ENCODE measurements around the gene NTRK3.

NTRK3 gene

DNA sequence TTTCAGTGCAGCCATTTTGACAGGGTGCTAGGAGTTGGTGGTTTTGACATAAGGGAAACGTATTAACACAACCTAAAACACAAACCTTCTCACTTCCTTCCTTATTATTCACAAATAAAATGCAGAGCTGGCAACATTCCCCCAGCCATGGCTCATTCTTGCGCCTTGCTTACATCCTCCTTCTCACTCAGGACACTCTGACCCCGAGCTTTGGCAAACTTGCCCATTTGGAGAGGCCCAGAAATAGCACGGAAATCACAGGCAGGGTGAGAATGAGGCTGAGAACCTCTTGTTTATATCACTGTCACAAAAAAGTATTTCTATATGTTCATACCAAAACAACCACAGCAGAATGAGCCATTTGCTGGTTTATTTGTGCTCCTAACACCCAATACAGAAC is 244.3 kb downstream of the NTRK3 start:
- TF ChIP-seq ZNF70 (CRISPR knock-in tag; IDR thresholded peaks at IDR 0.05) (no peak), CREB5 (CRISPR knock-in tag; IDR thresholded peaks at IDR 0.05; ENCODE audit: low read depth) (no peak), TCF4 (CRISPR knock-in tag; IDR thresholded peaks at IDR 0.05; ENCODE audit: borderline replicate concordance) (no peak), OSR1 (CRISPR knock-in tag; IDR thresholded peaks at IDR 0.05) (no peak), ZFP30 (CRISPR knock-in tag; IDR thresholded peaks at IDR 0.05) (no peak), ARNTL (CRISPR knock-in tag; IDR thresholded peaks at IDR 0.05; ENCODE audit: borderline replicate concordance, low read depth) (no peak)
- no peak for ATAC-seq

DNA sequence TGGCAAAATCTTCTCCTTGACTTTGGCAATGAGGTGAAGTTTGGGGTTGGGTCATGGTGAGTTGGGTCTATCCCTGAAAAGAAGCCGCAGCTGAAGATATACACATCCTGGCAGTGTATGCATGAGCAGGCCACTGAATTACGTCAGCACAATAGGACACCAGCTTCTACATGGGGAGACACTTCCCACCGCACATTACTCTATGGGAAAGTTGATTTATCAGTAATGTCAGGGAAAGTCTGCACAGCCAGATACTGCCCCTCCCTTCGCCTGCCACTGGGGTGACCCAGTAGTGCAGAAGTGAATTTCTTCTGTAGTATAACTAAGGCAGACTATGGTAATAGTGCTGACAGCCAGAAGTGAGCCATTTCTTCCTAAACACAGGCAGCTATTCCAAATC is 245.0 kb downstream of the NTRK3 start:
- ATAC-seq: no peak
- TF ChIP-seq, protein P1, sequence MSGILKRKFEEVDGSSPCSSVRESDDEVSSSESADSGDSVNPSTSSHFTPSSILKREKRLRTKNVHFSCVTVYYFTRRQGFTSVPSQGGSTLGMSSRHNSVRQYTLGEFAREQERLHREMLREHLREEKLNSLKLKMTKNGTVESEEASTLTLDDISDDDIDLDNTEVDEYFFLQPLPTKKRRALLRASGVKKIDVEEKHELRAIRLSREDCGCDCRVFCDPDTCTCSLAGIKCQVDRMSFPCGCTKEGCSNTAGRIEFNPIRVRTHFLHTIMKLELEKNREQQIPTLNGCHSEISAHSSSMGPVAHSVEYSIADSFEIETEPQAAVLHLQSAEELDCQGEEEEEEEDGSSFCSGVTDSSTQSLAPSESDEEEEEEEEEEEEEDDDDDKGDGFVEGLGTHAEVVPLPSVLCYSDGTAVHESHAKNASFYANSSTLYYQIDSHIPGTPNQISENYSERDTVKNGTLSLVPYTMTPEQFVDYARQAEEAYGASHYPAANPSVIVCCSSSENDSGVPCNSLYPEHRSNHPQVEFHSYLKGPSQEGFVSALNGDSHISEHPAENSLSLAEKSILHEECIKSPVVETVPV (CRISPR knock-in tag; IDR thresholded peaks at IDR 0.05): no peak
- TF ChIP-seq SNAI2 (CRISPR knock-in tag; IDR thresholded peaks at IDR 0.05): no peak
- TF ChIP-seq, protein P2, sequence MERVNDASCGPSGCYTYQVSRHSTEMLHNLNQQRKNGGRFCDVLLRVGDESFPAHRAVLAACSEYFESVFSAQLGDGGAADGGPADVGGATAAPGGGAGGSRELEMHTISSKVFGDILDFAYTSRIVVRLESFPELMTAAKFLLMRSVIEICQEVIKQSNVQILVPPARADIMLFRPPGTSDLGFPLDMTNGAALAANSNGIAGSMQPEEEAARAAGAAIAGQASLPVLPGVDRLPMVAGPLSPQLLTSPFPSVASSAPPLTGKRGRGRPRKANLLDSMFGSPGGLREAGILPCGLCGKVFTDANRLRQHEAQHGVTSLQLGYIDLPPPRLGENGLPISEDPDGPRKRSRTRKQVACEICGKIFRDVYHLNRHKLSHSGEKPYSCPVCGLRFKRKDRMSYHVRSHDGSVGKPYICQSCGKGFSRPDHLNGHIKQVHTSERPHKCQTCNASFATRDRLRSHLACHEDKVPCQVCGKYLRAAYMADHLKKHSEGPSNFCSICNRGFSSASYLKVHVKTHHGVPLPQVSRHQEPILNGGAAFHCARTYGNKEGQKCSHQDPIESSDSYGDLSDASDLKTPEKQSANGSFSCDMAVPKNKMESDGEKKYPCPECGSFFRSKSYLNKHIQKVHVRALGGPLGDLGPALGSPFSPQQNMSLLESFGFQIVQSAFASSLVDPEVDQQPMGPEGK (CRISPR knock-in tag; IDR thresholded peaks at IDR 0.05; ENCODE audit: borderline replicate concordance): no peak
- TF ChIP-seq ZFP30 (CRISPR knock-in tag; IDR thresholded peaks at IDR 0.05): no peak
- TF ChIP-seq OSR1 (CRISPR knock-in tag; IDR thresholded peaks at IDR 0.05): no peak
- no peak for TF ChIP-seq BACH2 (CRISPR knock-in tag; IDR thresholded peaks at IDR 0.05; ENCODE audit: borderline replicate concordance)
- TF ChIP-seq ARNTL (CRISPR knock-in tag; IDR thresholded peaks at IDR 0.05; ENCODE audit: borderline replicate concordance, low read depth): no peak
- no peak for TF ChIP-seq RARB (CRISPR knock-in tag; IDR thresholded peaks at IDR 0.05)
- no peak for TF ChIP-seq ESRRG (CRISPR knock-in tag; IDR thresholded peaks at IDR 0.05)
- no peak for TF ChIP-seq TOX (CRISPR knock-in tag; IDR thresholded peaks at IDR 0.05; ENCODE audit: borderline replicate concordance)
- TF ChIP-seq ISL1 (CRISPR knock-in tag; IDR thresholded peaks at IDR 0.05): no peak
- TF ChIP-seq POU6F1 (CRISPR knock-in tag; IDR thresholded peaks at IDR 0.05; ENCODE audit: borderline replicate concordance, low read depth): no peak
- no peak for TF ChIP-seq PPARA (CRISPR knock-in tag; IDR thresholded peaks at IDR 0.05; ENCODE audit: borderline replicate concordance)
- no peak for TF ChIP-seq ZNF70 (CRISPR knock-in tag; IDR thresholded peaks at IDR 0.05)
- no peak for TF ChIP-seq ZNF8 (CRISPR knock-in tag; IDR thresholded peaks at IDR 0.05)
- no peak for TF ChIP-seq ZNF565 (CRISPR knock-in tag; conservative IDR thresholded peaks at IDR 0.05; ENCODE audit: low read depth)
- no peak for TF ChIP-seq ZFP3 (CRISPR knock-in tag; IDR thresholded peaks at IDR 0.05)
- TF ChIP-seq TSHZ2 (CRISPR knock-in tag; IDR thresholded peaks at IDR 0.05): no peak
- TF ChIP-seq CSDC2 (CRISPR knock-in tag; IDR thresholded peaks at IDR 0.05): no peak
- TF ChIP-seq CREB5 (CRISPR knock-in tag; IDR thresholded peaks at IDR 0.05; ENCODE audit: low read depth): no peak

Data from SK-N-SH treated with all-trans-retinoic acid at 6 μM for 48 hours (cell line).